Esophagus squamous epithelium (tissue), 5 donors: ENCODE results near the gene CAPN15. TPM values are rescaled to one million over a fixed set of nuclear protein-coding genes. Genes with fewer than 3 reads are reported as not detected.

Experiments
- DNase-seq: peaks from one replicate; lab custom pipeline; 2025; lab: John Stamatoyannopoulos, UW
- H3K27ac ChIP-seq, 4 donors: fragments of 200-600 bp; sonication (generic); one replicate each; pipeline ENCODE4 v1.5.1; 2016 to 2019; ENCODE audit warnings: mild to moderate bottlenecking in 1 of 4
- H3K27me3 ChIP-seq, 4 donors: fragments of 200-600 bp; sonication (generic); 1 replicate in 3 of 4; 2 replicates in 1 of 4; pipeline versions ENCODE4 v1.5.1 to v1.6.0; 2017 to 2021; ENCODE audit warnings: antibody characterized with exemption in 1 of 4
- H3K36me3 ChIP-seq, 3 donors: fragments of 200-600 bp; sonication (generic); one replicate each; pipeline ENCODE4 v1.5.1; 2016 to 2019
- H3K4me1 ChIP-seq, 3 donors: fragments of 200-600 bp; sonication (generic); one replicate each; pipeline ENCODE4 v1.5.1; 2017 to 2019
- H3K4me3 ChIP-seq, 4 donors: fragments of 200-600 bp; sonication (generic); 1 replicate in 3 of 4; 2 replicates in 1 of 4; pipeline ENCODE4 v1.5.1; 2016 to 2019; ENCODE audit warnings: mild to moderate bottlenecking in 2 of 4, moderate library complexity in 1 of 4
- H3K9me3 ChIP-seq, 3 donors: fragments of 200-600 bp; sonication (generic); one replicate each; pipeline ENCODE4 v1.5.1; 2016 to 2019
- CTCF ChIP-seq, 6 experiments: fragments of 450-650 bp in 4 of 6; fragments of 200-600 bp in 2 of 6; sonication (generic) in 2 of 6; IDR thresholded peaks; one replicate each; pipeline ENCODE4 v1.5.1; 2016 to 2019; ENCODE audit warnings: antibody characterized with exemption in 6 of 6, mild to moderate bottlenecking in 4 of 6, moderate library complexity in 4 of 6
- POLR2A ChIP-seq, 4 donors: fragments of 450-650 bp; IDR thresholded peaks; one replicate each; pipeline ENCODE4 v1.6.1; 2017; ENCODE audit warnings: antibody characterized with exemption in 4 of 4, mild to moderate bottlenecking in 4 of 4, moderate library complexity in 3 of 4
- WGBS, 2 donors: methylation state at CpG; one replicate each; pipeline ENCODE4 v1.1.5; 2018; 5-methylcytosine and 5-hydroxymethylcytosine counted together
- intact Hi-C: fragments of 100-400 bp; cut with DNase I; formaldehyde crosslinking; loops from one replicate; pipeline ENCODE4 v1.15.0; 2022
- small RNA-seq, 4 donors: library from RNA; depleted of rRNA; stranded (forward); fragments of <200 nt; gene quantifications; one replicate each; pipeline ENCODE3, GENCODE V24; 2016
- total RNA-seq, 4 donors: library from RNA; depleted of rRNA; stranded (reverse); fragments of >200 nt; gene quantifications; one replicate each; pipeline ENCODE4 v1.1.0, GENCODE V29; 2016
- donor health status: DM: yes; HTN: yes; CAD: no.

The CAPN15 gene
- total RNA-seq, 4 donors from 2014 or later, result 29.4 to 69.6 (median 52.4) TPM

- peaks cover 14 to 28% (median 17%) of the 10 kb centered on the region in 3 donors for H3K4me1 ChIP-seq
- WGBS, 2 donors, result 95 to 96% methylated on average over 25 to 26 of the region's 43 CpGs
- no peaks in the 10 kb centered on the region for H3K9me3 ChIP-seq
- no peak overlapping the region for H3K4me3 ChIP-seq
- H3K27ac ChIP-seq, result no peak overlapping the region
- peaks cover 0 to 52% (median 0%) of the 10 kb centered on the region in 3 donors for H3K36me3 ChIP-seq
- TF ChIP-seq POLR2A (IDR thresholded peaks at IDR 0.05) (no peak), CTCF (IDR thresholded peaks at IDR 0.05) (no peak)
- intact Hi-C loops, result no loop called here
- H3K27me3 ChIP-seq, result no peaks in the 10 kb centered on the region
- DNase-seq, result no peak
Observed at GRCh38 chr16:598823-599739, 71.6 kb downstream of the CAPN15 start.

- H3K27ac ChIP-seq, result no peak overlapping the region
- DNase-seq, result no peak
- no peaks in the 10 kb centered on the region for H3K27me3 ChIP-seq
- H3K9me3 ChIP-seq, result no peaks in the 10 kb centered on the region
- no peak overlapping the region for H3K4me3 ChIP-seq
- peaks cover under 1 to 11% (median 5%) of the 10 kb centered on the region in 3 donors for H3K4me1 ChIP-seq
- 69% methylated on average over 7 of the region's 7 CpGs for WGBS, 2 donors
- intact Hi-C loops, result no loop called here
- TF ChIP-seq CTCF (IDR thresholded peaks at IDR 0.05) (no peak), POLR2A (IDR thresholded peaks at IDR 0.05) (no peak)
- H3K36me3 ChIP-seq, result peaks cover 0 to 52% (median 4%) of the 10 kb centered on the region in 3 donors
Observed at GRCh38 chr16:600781-601180, 73.3 kb downstream of the CAPN15 start.

- Histone ChIP-seq H3K27me3 (no peaks in the 10 kb centered on the region), H3K36me3 (peaks cover 0 to 31% (median 4%) of the 10 kb centered on the region in 3 donors), H3K4me3 (no peak overlapping the region), H3K4me1 (peaks cover 0 to 26% (median 3%) of the 10 kb centered on the region in 3 donors), H3K27ac (no peak overlapping the region), H3K9me3 (no peaks in the 10 kb centered on the region)
- intact Hi-C loops, result no loop called here
- no peak for DNase-seq
- WGBS, 2 donors, result 80 to 91% methylated on average over 5 of the region's 5 CpGs
- TF ChIP-seq CTCF (IDR thresholded peaks at IDR 0.05) (no peak), POLR2A (IDR thresholded peaks at IDR 0.05) (no peak)
Observed at GRCh38 chr16:603933-604332, 76.4 kb downstream of the CAPN15 start.

Small RNAs within 50 kb of the gene (small RNA-seq; reads per million reads assigned to genes)
- gene MIR3176 (0.42 to 0.82 (median 0.61) reads per million in 4 donors), gene MIR5587 (0 to 0.18 (median 0) reads per million in 4 donors), gene Z98883.1 (0 reads per million in 4 donors)

Other genes starting within 250 kb of the CAPN15 start
- gene ARHGDIG, start 247.1 kb upstream of the CAPN15 start, total RNA-seq, result not detected
- gene PDIA2, start 244.5 kb upstream of the CAPN15 start, total RNA-seq, result not detected
- 10 to 100 TPM; 17.8 to 32.2 (median 22.2) TPM for gene AXIN1, start 175.0 kb upstream of the CAPN15 start, total RNA-seq
- 10 to 100 TPM; 57.9 to 68.2 (median 63.0) TPM for gene MRPL28, start 157.2 kb upstream of the CAPN15 start, total RNA-seq
- 10 to 100 TPM; 23.5 to 31.7 (median 27.6) TPM for gene PGAP6, start 145.7 kb upstream of the CAPN15 start, total RNA-seq
- gene NME4, start 130.5 kb upstream of the CAPN15 start, total RNA-seq, result 10 to 100 TPM; 20.7 to 48.3 (median 25.3) TPM
- gene DECR2, start 125.8 kb upstream of the CAPN15 start, total RNA-seq, result 10 to 100 TPM; 13.6 to 19.6 (median 17.0) TPM
- gene RAB11FIP3, start 102.1 kb upstream of the CAPN15 start, total RNA-seq, result 10 to 100 TPM in 2 of 4 donors, 1 to 10 TPM in 2; 8.0 to 25.6 (median 10.1) TPM
- not detected for gene PRR35, start 32.7 kb downstream of the CAPN15 start, total RNA-seq
- under 1 TPM in 3 of 4 donors, not detected in 1; 0.09 to 0.95 (median 0.59) TPM for gene NHLRC4, start 39.3 kb downstream of the CAPN15 start, total RNA-seq
- 10 to 100 TPM; 15.9 to 24.0 (median 20.4) TPM for gene PIGQ, start 42.3 kb downstream of the CAPN15 start, total RNA-seq
- gene RAB40C, start 62.4 kb downstream of the CAPN15 start, total RNA-seq, result 10 to 100 TPM; 14.2 to 31.4 (median 20.3) TPM
- gene WFIKKN1, start 103.3 kb downstream of the CAPN15 start, total RNA-seq, result 1 to 10 TPM in 1 of 4 donors, under 1 TPM in 3; under 0.01 to 1.8 (median 0.29) TPM
- 100 to 1,000 TPM in 1 of 4 donors, 10 to 100 TPM in 3; 69.6 to 105 (median 79.9) TPM for gene METTL26, start 108.6 kb downstream of the CAPN15 start, total RNA-seq
- gene MCRIP2, start 114.1 kb downstream of the CAPN15 start, total RNA-seq, result 10 to 100 TPM; 17.3 to 35.6 (median 28.1) TPM
- 10 to 100 TPM in 3 of 4 donors, 1 to 10 TPM in 1; 7.2 to 26.5 (median 15.8) TPM for gene WDR90, start 121.7 kb downstream of the CAPN15 start, total RNA-seq
- gene RHOT2, start 140.4 kb downstream of the CAPN15 start, total RNA-seq, result 10 to 100 TPM; 28.4 to 70.2 (median 48.9) TPM
- 1 to 10 TPM in 1 of 4 donors, under 1 TPM in 2, not detected in 1; 0.38 to 1.1 (median 0.57) TPM for gene RHBDL1, start 148.0 kb downstream of the CAPN15 start, total RNA-seq
- gene STUB1, start 152.7 kb downstream of the CAPN15 start, total RNA-seq, result 100 to 1,000 TPM; 102 to 148 (median 120) TPM
- 10 to 100 TPM; 53.7 to 70.7 (median 62.5) TPM for gene JMJD8, start 156.6 kb downstream of the CAPN15 start, total RNA-seq
- 10 to 100 TPM in 1 of 4 donors, 1 to 10 TPM in 3; 6.9 to 11.8 (median 7.8) TPM for gene WDR24, start 162.7 kb downstream of the CAPN15 start, total RNA-seq
- gene FBXL16, start 178.1 kb downstream of the CAPN15 start, total RNA-seq, result 1 to 10 TPM; 2.2 to 8.4 (median 3.7) TPM
- gene METRN, start 187.4 kb downstream of the CAPN15 start, total RNA-seq, result 10 to 100 TPM in 2 of 4 donors, 1 to 10 TPM in 2; 4.2 to 12.7 (median 8.8) TPM
- gene ANTKMT, start 193.4 kb downstream of the CAPN15 start, total RNA-seq, result 10 to 100 TPM; 11.6 to 29.1 (median 24.2) TPM
- gene CCDC78, start 198.7 kb downstream of the CAPN15 start, total RNA-seq, result 1 to 10 TPM in 1 of 4 donors, under 1 TPM in 3; under 0.01 to 1.0 (median 0.47) TPM
- 1 to 10 TPM in 3 of 4 donors, not detected in 1; 1.7 to 5.7 (median 4.8) TPM for gene HAGHL, start 199.4 kb downstream of the CAPN15 start, total RNA-seq
- gene CIAO3, start 213.3 kb downstream of the CAPN15 start, total RNA-seq, result 10 to 100 TPM; 29.7 to 34.5 (median 33.2) TPM
- gene MSLN, start 233.0 kb downstream of the CAPN15 start, total RNA-seq, result 1 to 10 TPM in 2 of 4 donors, under 1 TPM in 2; 0.79 to 5.4 (median 2.3) TPM